LNCaP clone FGC (cell line): Measurements from ENCODE around the gene TRNT1.

Experiments
- DNase-seq: peaks from one replicate; pipeline ENCODE4 v3.0.0-alpha.2; 2011; ENCODE audit warnings: low read depth
- H3K4me3 ChIP-seq: 2 replicates; pipeline ENCODE4 v1.5.1; 2011; ENCODE audit warnings: mild to moderate bottlenecking, low read depth, low read length, control low read depth
- TF ChIP-seq, protein P1 (sequence below): IDR thresholded peaks from 2 replicates; pipeline ENCODE4 v1.5.1; 2012; ENCODE audit warnings: mild to moderate bottlenecking; ENCODE audit not compliant: control insufficient read depth, insufficient read depth; ENCODE audit errors: extremely low read depth

The TRNT1 gene

DNA sequence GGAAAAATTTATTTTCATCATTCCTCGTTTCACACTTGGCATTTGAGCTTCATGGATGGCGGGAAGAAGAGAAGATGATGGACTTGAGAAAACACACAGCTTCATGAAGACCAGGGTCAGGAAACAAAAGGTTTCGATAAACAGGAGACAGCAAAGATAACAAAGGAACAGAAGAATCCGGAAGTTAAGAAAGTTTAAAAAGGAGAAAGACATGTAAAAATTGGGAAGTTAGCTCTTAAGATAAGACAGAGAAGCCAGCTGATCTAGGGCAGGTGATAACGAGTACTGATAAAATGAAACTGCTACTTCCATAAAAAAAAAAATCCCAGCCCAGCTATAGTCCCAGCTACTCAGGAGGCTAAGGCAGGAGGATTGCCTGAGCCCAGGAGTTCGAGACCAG, 40.5 kb upstream of the TRNT1 start:
- no peak overlapping the region for H3K4me3 ChIP-seq
- no peak for DNase-seq
- TF ChIP-seq, protein P1, sequence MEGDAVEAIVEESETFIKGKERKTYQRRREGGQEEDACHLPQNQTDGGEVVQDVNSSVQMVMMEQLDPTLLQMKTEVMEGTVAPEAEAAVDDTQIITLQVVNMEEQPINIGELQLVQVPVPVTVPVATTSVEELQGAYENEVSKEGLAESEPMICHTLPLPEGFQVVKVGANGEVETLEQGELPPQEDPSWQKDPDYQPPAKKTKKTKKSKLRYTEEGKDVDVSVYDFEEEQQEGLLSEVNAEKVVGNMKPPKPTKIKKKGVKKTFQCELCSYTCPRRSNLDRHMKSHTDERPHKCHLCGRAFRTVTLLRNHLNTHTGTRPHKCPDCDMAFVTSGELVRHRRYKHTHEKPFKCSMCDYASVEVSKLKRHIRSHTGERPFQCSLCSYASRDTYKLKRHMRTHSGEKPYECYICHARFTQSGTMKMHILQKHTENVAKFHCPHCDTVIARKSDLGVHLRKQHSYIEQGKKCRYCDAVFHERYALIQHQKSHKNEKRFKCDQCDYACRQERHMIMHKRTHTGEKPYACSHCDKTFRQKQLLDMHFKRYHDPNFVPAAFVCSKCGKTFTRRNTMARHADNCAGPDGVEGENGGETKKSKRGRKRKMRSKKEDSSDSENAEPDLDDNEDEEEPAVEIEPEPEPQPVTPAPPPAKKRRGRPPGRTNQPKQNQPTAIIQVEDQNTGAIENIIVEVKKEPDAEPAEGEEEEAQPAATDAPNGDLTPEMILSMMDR, result no peak

DNA sequence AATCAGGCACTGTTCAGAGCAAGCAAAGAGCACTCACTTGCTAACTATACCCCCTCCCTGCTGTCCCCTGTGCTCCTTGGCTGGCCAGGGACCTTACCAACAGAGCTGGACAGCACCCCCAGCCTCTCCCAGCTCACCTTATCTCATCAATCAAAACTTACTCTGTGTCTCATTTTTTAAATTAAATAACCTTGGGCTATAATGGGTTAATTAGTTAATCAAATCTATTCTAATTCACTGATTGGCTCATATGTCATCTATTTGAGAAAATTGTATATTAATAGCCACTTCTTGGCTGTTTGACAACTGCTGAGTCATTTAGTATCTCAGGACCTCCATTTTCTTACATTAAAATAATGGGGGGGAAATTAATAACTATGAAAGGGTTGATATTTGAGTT, 39.5 kb upstream of the TRNT1 start:
- TF ChIP-seq, protein P1, result no peak
- DNase-seq, result no peak
- H3K4me3 ChIP-seq, result no peak overlapping the region

GRCh38 chr3:3087716-3088465, 38.8 kb upstream of the TRNT1 start:
- no peak for DNase-seq
- TF ChIP-seq, protein P1, result no peak
- no peak overlapping the region for H3K4me3 ChIP-seq

GRCh38 chr3:3089017-3089416, 37.7 kb upstream of the TRNT1 start:
- no peak for DNase-seq
- TF ChIP-seq, protein P1, result no peak
- H3K4me3 ChIP-seq, result no peak overlapping the region

- TF ChIP-seq, protein P1, result no peak
- H3K4me3 ChIP-seq, result no peak overlapping the region
- DNase-seq, result no peak
Observed at GRCh38 chr3:3097958-3098357, 28.8 kb upstream of the TRNT1 start.

DNA sequence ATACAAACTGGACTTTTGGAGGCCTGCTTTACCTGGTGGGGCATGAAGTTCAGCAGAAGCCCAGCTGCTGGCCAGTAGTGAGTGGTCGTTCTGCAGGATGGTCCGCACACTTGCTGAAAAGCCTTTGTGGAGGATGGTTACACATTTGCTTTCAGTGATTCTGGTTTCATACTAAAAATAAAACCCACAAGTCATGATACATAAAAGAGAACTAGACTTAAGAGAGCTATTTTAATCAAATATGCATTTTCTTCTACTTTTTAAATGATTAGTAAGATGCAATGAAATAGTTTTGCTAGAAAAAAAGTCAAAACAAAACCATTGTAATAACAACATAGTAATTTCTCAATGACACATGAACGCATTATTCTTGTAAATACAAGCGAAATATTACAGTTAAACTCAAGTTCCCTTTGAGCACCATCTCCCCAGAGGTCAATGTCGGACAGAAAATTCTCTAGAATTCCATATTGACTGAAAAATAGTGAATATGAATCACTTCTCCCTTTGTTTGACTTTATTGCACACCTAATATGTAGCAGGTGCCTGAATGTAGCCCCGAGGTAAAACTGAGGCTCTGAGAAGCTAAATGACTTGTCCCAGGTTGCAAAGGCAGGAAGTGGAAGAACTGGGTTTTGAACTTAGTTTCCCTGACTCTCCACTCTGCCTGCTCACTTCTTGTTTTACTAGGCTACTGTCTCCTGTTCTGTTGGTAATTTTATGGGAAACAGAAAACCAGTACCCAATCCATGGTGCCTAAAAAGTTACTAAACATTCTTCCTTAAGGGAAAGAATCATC, 24.9 kb upstream of the TRNT1 start:
- H3K4me3 ChIP-seq, result no peak overlapping the region
- DNase-seq, result no peak
- TF ChIP-seq, protein P1, result no peak
